ENCODE measurements around the gene GTF2H4. TPM values are rescaled to one million over a fixed set of nuclear protein-coding genes. Genes with fewer than 3 reads are reported as not detected.
"Not testable (repeated sequence)": the region's sequence is repeated elsewhere in the genome, so short reads cannot be mapped to it uniquely, and the experiment has no call there.

Gene GTF2H4
- polyA plus RNA-seq, 1 donor from 2014 or later, result 8.4 TPM

DNA sequence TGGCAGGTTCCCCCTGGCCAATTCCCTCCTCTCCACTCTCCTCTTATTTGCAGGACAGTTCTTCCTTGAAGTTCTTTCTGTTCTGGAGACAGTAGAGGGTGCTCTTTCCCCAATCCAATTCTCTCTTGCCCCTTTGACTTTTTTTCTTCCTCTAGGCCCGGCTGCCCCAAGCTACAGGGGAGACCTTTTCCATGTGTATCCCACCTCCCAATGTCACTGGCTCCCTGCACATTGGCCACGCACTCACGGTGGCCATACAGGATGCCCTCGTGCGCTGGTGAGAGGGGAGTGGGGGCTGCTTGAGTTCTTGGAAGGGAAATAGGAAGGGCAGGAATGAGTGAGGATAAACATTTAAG lies 7.6 kb downstream of the GTF2H4 start:
- Mint-ChIP-seq H3K36me3 (peaks cover 4% of the 10 kb centered on the region), H3K4me1 (peaks cover 9 to 14% (median 11%) of the 10 kb centered on the region in 3 donors), H3K27ac (peak overlapping the region; percentile 4 to 59 (median 31))

DNA sequence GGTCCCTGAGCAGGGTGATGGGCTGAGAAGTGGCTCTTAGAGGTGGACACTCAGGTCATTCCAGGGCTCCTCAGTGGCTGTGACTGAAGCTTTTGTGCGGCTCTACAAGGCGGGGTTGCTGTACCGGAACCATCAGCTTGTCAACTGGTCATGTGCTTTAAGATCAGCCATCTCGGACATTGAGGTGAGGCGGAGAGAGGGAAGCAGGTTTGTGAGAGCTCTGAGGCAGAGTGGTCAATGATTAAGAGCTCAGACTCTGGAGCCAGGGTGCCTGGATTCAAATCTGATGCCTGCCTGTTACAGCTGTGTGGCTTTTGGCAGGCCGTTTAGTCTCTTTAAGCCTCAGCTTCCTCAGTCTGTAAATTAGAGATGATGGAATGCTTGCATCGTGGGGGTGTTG lies 9.0 kb downstream of the GTF2H4 start:
- H3K36me3 Mint-ChIP-seq, result peaks cover 4% of the 10 kb centered on the region
- no peak overlapping the region for H3K27ac Mint-ChIP-seq
- H3K27me3 Mint-ChIP-seq, result no peaks in the 10 kb centered on the region
- peaks cover 9 to 14% (median 11%) of the 10 kb centered on the region in 3 donors for H3K4me1 Mint-ChIP-seq
- peak overlapping the region in 1 of 4 donors; percentile 40 for H3K4me3 Mint-ChIP-seq
- H3K9me3 Mint-ChIP-seq, result no peaks in the 10 kb centered on the region

More for the DNA sequence above, 7.6 kb downstream of the GTF2H4 start:
- H3K4me3 Mint-ChIP-seq, result peak overlapping the region; percentile 75 to 96 (median 94)
- no peaks in the 10 kb centered on the region for H3K9me3 Mint-ChIP-seq
- no peaks in the 10 kb centered on the region for H3K27me3 Mint-ChIP-seq

GRCh38 chr6:30917487-30917886 lies 9.5 kb downstream of the GTF2H4 start:
- no peak overlapping the region for H3K27ac Mint-ChIP-seq
- no peak overlapping the region for H3K4me3 Mint-ChIP-seq
- H3K9me3 Mint-ChIP-seq, result no peaks in the 10 kb centered on the region
- H3K36me3 Mint-ChIP-seq, result peaks cover 7% of the 10 kb centered on the region
- H3K4me1 Mint-ChIP-seq, result peaks cover 10 to 14% (median 14%) of the 10 kb centered on the region in 3 donors
- no peaks in the 10 kb centered on the region for H3K27me3 Mint-ChIP-seq

DNA sequence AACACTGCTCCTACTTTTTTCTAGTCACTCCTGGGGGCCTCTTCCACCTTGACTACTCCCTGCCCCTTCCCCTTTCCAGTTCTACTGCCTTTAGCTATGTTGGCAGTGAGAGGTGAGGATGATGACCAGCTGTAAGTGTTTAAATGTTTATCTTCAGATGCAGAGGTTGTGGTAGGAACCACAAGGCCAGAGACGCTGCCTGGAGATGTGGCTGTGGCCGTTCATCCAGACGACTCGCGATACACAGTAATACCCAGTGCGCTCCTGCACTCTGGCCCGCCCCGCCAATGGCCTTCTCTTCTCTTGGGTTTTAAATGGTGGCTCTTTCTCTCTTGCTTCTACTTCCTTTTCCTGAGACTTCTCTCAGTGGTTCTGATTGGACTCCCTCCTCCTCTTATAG lies 10.7 kb downstream of the GTF2H4 start:
- Mint-ChIP-seq H3K9me3 (no peaks in the 10 kb centered on the region), H3K27me3 (no peaks in the 10 kb centered on the region), H3K36me3 (peaks cover 7% of the 10 kb centered on the region), H3K4me3 (peak overlapping the region in 1 of 4 donors; percentile 41), H3K27ac (no peak overlapping the region), H3K4me1 (peaks cover 7 to 14% (median 8%) of the 10 kb centered on the region in 3 donors)

DNA sequence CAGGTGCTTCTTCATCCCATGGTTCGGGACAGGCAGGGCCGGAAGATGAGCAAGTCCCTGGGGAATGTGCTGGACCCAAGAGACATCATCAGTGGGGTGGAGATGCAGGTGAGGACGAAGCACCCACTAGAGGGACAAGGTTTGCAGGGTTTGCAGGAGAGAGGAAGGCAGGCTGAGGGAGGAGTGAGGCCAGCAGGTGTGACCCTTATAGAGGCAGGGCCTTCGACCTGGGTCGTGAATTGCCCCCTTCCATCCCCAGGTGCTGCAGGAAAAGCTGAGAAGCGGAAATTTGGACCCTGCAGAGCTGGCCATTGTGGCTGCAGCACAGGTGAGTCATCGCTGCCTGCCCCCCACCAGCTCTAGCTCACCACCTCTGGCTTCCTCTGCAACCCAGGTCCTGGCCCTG lies 14.4 kb downstream of the GTF2H4 start:
- Mint-ChIP-seq H3K36me3 (peaks cover 14% of the 10 kb centered on the region), H3K27me3 (no peaks in the 10 kb centered on the region), H3K9me3 (no peaks in the 10 kb centered on the region), H3K4me1 (peaks cover 0 to 3% (median 3%) of the 10 kb centered on the region in 3 donors), H3K27ac (no peak overlapping the region), H3K4me3 (no peak overlapping the region)

- Mint-ChIP-seq H3K36me3 (peaks cover 17% of the 10 kb centered on the region), H3K27ac (peak overlapping the region in 1 of 3 donors; percentile 33)
- H3K4me3 Mint-ChIP-seq, H3K4me1 Mint-ChIP-seq, H3K9me3 Mint-ChIP-seq, H3K27me3 Mint-ChIP-seq: not testable (repeated sequence)
These were observed 16.1 kb downstream of the GTF2H4 start for GRCh38 chr6:30924040-30924627.

GRCh38 chr6:30926644-30927043 lies 18.6 kb downstream of the GTF2H4 start:
- Mint-ChIP-seq H3K4me1 (peaks cover 0 to 3% (median 3%) of the 10 kb centered on the region in 3 donors), H3K9me3 (peaks cover 2 to 9% (median 4%) of the 10 kb centered on the region in 3 donors), H3K36me3 (peaks cover 13% of the 10 kb centered on the region), H3K4me3 (no peak overlapping the region), H3K27ac (peak overlapping the region in 1 of 3 donors; percentile 54), H3K27me3 (no peaks in the 10 kb centered on the region)

- not testable (repeated sequence) for H3K4me1 Mint-ChIP-seq, H3K4me3 Mint-ChIP-seq, H3K9me3 Mint-ChIP-seq, H3K27ac Mint-ChIP-seq, H3K27me3 Mint-ChIP-seq
- peaks cover 13% of the 10 kb centered on the region for H3K36me3 Mint-ChIP-seq
These were observed 19.1 kb downstream of the GTF2H4 start for GRCh38 chr6:30927080-30927479.

- peaks cover 2 to 9% (median 4%) of the 10 kb centered on the region in 3 donors for H3K9me3 Mint-ChIP-seq
- peaks cover 10% of the 10 kb centered on the region for H3K36me3 Mint-ChIP-seq
- peaks cover 0 to 1% (median 0%) of the 10 kb centered on the region in 3 donors for H3K4me1 Mint-ChIP-seq
- H3K27me3 Mint-ChIP-seq, result no peaks in the 10 kb centered on the region
- H3K4me3 Mint-ChIP-seq, result no peak overlapping the region
- peak overlapping the region in 1 of 3 donors; percentile 31 for H3K27ac Mint-ChIP-seq
These were observed 20.7 kb downstream of the GTF2H4 start for GRCh38 chr6:30928677-30929076.

GRCh38 chr6:30930506-30930905 lies 22.5 kb downstream of the GTF2H4 start:
- H3K9me3 Mint-ChIP-seq, result peaks cover 2 to 9% (median 4%) of the 10 kb centered on the region in 3 donors
- peak overlapping the region in 1 of 3 donors; percentile 71 for H3K27ac Mint-ChIP-seq
- H3K27me3 Mint-ChIP-seq, result no peaks in the 10 kb centered on the region
- H3K4me3 Mint-ChIP-seq, result no peak overlapping the region
- peaks cover 8% of the 10 kb centered on the region for H3K36me3 Mint-ChIP-seq
- H3K4me1 Mint-ChIP-seq, result peaks cover 0 to 1% (median 0%) of the 10 kb centered on the region in 3 donors

DNA sequence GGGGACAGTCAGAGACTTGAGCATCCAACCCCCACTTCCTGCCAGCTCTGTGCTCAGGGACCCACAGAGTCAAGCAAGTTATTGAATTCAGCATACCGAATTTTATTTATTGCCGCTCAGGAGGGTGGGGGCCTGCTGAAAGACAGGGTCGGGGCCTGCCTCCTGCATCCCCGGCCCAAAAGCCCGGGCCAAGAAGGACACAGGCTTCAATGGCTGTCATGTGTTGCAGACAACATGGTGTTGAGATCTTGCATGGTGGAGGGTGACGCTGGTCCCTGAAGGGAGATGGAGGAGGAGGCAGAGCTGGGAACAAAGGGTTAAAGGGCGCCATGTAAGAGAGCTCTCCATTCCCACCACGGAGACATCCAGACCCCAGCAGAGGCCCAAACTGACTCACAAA lies 23.3 kb downstream of the GTF2H4 start:
- Mint-ChIP-seq H3K27ac (peak overlapping the region in 1 of 3 donors; percentile 71), H3K4me1 (peaks cover 0 to 1% (median 0%) of the 10 kb centered on the region in 3 donors), H3K4me3 (no peak overlapping the region), H3K9me3 (peaks cover 2 to 9% (median 4%) of the 10 kb centered on the region in 3 donors), H3K27me3 (no peaks in the 10 kb centered on the region), H3K36me3 (peaks cover 8% of the 10 kb centered on the region)

- Mint-ChIP-seq H3K4me3 (no peak within 1 kb of the TSS), H3K36me3 (peaks cover 3% of the 10 kb centered on the region), H3K27me3 (no peaks in the 10 kb centered on the region), H3K27ac (peak within 1 kb of the TSS in 1 of 3 donors; percentile 71), H3K4me1 (peaks cover 0 to 1% (median 0%) of the 10 kb centered on the region in 3 donors), H3K9me3 (peaks cover 2 to 9% (median 4%) of the 10 kb centered on the region in 3 donors)
These were observed 24.1 kb downstream of the GTF2H4 start, which contains the start of gene SFTA2 for GRCh38 chr6:30931969-30932645. Gene SFTA2, minus strand, starts transcription at chr6:30932170. Its CDS starts 74 bp downstream, at chr6:30932096.

DNA sequence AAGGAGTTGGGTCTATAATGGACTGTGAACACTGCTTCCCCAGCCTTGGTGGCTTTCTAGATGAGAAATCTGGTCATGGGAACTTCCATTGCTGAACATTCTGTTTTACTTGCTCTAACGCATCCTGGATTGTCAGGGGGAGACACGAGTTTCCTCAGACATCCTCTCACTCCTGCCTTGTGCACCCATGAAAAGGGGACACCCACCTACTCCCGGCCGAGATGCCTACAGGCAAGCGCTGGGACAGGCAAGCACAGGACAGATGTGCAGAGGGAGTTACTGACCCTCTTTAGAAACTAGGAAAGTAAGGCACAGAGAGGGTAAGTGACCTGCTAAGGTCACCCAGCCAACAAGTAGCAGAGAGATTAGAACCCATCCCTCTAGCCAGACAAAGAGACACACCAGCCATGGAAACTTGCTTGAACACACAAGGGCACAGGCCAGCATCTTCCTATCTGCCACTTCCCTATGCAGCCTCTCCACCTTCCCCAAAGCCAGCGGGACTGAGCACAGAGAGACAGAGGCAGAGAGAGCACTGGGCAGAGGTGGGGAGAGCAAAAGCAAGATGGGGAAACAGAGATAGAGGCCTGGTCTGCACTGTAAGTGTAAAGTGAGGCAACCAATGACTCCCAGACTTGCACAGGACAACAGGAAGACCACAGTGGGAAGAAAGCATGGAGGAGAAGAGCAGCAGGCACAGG lies 24.8 kb downstream of the GTF2H4 start:
- Mint-ChIP-seq H3K9me3 (peaks cover 2 to 8% (median 4%) of the 10 kb centered on the region in 3 donors), H3K4me1 (peaks cover 0 to 1% (median 0%) of the 10 kb centered on the region in 3 donors), H3K27ac (peak overlapping the region in 1 of 3 donors; percentile 13), H3K36me3 (peaks cover 3% of the 10 kb centered on the region), H3K27me3 (no peaks in the 10 kb centered on the region), H3K4me3 (no peak overlapping the region)

- Mint-ChIP-seq H3K36me3 (no peaks in the 10 kb centered on the region), H3K27me3 (peaks cover 5% of the 10 kb centered on the region), H3K4me3 (no peak overlapping the region), H3K9me3 (no peaks in the 10 kb centered on the region), H3K27ac (peak overlapping the region in 1 of 3 donors; percentile 61), H3K4me1 (peaks cover 0 to 1% (median 0%) of the 10 kb centered on the region in 3 donors)
These were observed 27.0 kb downstream of the GTF2H4 start for GRCh38 chr6:30935018-30935417.

DNA sequence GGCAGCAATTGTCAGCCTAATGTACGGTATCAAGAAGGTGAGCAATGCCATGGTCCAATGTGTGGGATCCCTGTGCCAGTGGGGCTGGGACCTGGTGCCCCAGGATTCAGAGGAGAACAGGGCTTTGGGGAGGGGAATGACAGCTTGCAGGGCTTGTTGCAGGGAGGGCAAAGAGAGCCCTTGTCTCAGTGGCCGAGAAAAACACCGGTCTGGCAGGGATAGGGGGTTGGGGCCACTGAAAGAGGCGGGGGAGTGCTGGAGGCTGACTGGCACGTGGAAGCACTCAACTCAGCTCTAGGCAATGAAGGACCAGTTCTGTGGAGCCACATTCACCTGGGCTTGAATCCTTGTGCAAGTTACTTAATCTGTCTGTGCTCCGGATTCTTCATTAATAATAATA lies 29.3 kb downstream of the GTF2H4 start:
- H3K9me3 Mint-ChIP-seq, result no peaks in the 10 kb centered on the region
- no peak overlapping the region for H3K27ac Mint-ChIP-seq
- no peaks in the 10 kb centered on the region for H3K36me3 Mint-ChIP-seq
- H3K4me1 Mint-ChIP-seq, result peaks cover 0 to 1% (median 0%) of the 10 kb centered on the region in 3 donors
- H3K4me3 Mint-ChIP-seq, result peak overlapping the region in 1 of 4 donors; percentile 60
- H3K27me3 Mint-ChIP-seq, result peaks cover 10% of the 10 kb centered on the region

Measured in IgD-negative memory B cell (primary cell).